ENCODE data around the gene QSOX2. TPM values are rescaled to one million over a fixed set of nuclear protein-coding genes. Genes with fewer than 3 reads are reported as not detected.

Gene QSOX2, protein sequence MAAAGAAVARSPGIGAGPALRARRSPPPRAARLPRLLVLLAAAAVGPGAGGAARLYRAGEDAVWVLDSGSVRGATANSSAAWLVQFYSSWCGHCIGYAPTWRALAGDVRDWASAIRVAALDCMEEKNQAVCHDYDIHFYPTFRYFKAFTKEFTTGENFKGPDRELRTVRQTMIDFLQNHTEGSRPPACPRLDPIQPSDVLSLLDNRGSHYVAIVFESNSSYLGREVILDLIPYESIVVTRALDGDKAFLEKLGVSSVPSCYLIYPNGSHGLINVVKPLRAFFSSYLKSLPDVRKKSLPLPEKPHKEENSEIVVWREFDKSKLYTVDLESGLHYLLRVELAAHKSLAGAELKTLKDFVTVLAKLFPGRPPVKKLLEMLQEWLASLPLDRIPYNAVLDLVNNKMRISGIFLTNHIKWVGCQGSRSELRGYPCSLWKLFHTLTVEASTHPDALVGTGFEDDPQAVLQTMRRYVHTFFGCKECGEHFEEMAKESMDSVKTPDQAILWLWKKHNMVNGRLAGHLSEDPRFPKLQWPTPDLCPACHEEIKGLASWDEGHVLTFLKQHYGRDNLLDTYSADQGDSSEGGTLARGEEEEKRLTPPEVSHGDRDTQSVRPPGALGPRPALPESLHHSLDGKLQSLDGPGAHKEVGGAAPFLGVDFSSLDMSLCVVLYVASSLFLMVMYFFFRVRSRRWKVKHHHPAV
- polyA plus RNA-seq (ENCODE audit: insufficient read length in 10 of 10): 10 to 100 TPM in 1 of 10 donors, 1 to 10 TPM in 9; 5.5 to 11.9 (median 8.0) TPM
- long read RNA-seq, donor 1: 0 reads
- long read RNA-seq, donor 2, full-length matches to known transcripts: 1 of 1 reads
- long read RNA-seq, donor 2, partial matches to known transcripts: 0 of 1 reads
- long read RNA-seq, donor 2, other reads (novel, unspliced or antisense): 0 of 1 reads
- long read RNA-seq, donor 3: 0 reads
- long read RNA-seq, donor 4: 0 reads
- long read RNA-seq, donor 5: 0 reads
- long read RNA-seq, donor 6: 0 reads
- long read RNA-seq, donor 7: 0 reads
- long read RNA-seq, donor 8, full-length matches to known transcripts: 2 of 2 reads
- long read RNA-seq, donor 8, partial matches to known transcripts: 0 of 2 reads
- long read RNA-seq, donor 8, other reads (novel, unspliced or antisense): 0 of 2 reads
- long read RNA-seq, donor 9: 0 reads

DNA sequence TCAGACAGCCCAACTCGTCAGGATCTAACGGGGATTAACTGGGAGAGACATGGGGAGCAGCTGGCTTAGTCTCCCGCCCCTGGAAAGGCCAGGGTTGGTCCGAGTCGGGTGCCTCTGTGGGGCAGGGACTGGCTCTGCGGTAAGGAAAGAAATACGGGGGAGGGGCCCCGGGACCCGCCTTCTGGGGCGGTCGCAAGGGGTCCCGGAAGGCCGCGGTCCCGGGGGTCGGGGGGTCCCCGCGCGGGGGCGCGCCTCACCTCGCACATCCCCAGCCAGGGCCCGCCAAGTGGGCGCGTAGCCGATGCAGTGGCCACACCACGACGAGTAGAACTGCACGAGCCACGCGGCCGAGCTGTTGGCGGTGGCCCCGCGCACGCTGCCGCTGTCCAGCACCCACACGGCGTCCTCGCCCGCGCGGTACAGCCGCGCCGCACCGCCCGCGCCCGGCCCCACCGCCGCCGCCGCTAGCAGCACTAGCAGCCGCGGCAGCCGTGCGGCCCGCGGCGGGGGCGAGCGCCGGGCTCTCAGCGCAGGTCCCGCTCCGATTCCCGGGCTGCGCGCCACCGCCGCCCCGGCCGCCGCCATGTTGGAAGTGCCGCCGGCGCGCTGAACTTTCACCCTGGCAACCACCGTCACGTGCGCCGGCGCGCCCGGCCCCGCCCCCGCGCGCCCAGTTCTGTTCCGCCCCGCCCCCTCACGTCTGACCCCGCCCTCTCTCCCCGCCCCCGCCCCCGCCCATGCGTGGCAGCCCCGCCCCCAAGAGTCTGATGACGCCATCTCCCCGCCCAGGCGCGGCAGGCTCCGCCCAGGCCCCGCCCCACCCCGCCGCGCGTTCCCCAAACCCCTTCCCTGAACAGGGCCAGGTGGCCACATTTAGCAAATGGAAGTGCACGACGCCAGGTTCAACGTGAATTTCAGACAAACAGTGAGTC lies at the start of gene QSOX2:
Gene QSOX2 (minus strand): TSS at position 594 of the 932 bp plus-strand sequence. CDS start 9 bp downstream, at position 585.
- peak; percentile 66 to 87 (median 86) for DNase-seq

DNA sequence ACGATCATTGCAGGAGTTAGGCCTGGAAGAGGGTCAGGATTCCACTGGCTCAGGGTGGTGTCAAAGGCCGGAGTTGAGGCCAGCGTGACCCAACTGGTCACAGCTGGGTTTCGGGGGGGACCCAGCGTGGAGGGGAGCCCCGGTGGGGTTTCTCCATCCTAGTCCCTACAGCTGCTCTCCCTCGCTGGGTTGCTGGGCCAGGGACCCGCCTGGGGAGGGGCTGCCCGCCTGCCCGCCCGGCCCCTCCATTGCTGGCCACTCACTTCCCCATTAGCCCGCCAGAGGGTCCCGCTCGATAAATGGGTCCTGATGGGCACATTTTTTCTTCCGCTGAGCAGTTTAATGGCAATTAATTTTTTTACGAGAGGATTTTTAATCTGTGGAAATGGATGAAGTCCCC lies 49.4 kb upstream of the QSOX2 start:
- no peak for DNase-seq

DNA sequence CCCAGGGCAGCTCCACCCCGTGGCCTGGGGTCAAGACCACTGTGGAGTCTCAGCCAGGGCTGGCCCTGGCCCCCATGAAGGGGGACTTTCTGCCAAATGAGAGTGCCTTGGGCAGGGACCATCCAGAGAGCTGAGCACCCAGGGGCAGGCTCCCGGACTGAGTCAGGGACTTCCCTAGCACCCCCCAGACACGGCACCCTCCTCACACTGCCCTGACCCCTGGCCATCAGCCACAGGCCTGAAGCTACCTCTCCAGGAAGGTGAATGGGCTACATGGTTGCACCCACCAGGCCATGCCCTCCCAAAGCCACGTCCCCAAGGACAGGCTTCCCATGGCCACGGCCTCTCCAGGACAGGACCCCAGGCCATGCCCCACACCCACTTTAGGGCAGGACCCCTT lies 48.8 kb upstream of the QSOX2 start:
- DNase-seq: no peak

DNA sequence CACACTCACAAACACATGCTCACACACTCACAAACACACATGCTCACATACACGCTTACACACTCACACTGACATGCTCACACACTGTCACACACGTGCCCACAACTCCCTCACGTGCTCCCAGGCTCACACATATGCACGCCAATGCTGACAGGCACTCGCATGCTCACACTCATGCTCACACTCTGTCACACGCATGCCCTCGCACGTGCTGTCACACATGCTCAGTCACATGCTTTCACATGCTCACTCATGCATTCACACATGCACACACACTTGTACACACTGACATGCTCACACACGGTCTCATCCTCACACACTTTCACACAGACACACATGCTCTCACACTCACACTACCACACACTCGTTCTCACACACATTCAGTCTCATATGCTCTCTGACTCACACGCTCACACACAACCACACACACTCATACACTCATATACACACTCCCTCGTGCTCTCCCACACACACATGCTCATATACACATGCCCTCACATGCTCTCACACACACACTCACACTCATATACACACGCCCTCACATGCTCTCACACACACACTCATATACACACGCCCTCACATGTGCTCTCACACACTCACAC lies 48.0 kb upstream of the QSOX2 start:
- no peak for DNase-seq

DNA sequence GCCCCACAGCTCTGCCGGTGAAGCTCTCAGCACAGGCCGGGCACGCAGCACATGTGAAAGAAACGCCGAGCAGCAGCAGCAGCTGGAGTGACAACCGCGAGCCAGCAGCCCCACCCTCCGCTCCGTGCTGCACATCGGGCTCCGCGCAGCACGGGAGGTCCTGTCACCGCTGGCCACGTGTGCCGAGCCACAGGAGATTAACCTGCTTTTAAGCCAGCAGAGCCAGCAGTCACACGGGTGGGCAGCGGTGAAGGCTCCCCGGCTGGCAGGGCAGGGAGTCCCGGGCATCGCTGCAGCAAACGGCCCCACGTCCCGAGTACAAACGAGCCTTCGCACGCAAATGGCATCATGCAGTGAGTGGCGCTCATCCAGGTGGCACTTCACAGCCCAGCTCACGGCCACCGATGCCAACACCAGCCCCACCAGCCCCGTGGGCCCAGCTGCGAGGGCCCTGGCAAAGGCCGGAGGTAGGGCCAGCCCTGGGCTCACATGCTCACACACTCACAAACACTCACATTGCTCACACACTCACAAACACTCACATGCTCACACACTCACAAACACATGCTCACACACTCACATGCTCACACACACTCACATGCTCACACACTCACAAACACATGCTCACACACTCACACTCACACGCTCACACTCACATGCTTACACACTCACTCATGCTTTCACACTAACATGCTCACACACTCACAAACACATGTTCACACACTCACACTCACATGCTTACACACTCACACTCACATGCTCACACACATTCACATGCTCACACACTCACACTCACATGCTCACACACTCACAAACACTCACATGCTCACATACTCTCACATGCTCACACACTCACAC lies 47.2 kb upstream of the QSOX2 start:
- peak in 1 of 3 donors; percentile 37 for DNase-seq

DNA sequence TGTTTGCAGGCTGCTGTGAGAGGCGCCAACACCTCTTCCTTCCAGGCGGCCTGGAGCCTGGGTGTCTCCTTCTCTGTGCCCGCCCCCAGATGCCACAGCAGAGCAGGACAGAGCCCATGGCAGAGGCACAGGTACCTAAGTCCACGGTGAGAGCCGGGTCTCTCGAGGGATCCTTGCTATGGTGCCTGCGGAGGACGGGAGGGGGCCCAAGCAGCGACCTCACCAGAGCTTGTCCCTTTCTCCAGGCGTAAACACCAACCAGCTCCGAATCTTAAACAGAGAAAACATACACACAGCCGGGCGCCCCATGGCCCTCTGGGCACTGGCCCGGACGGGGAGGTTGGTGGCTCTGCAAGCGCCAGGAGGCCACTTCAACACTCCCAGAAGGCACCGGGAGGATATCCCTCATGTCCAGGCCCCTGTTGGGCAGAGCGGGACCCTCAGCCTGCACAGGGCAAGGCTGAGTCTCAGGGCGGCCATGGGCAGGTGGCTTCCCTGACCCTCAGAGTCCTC lies 46.5 kb upstream of the QSOX2 start:
- DNase-seq: no peak

DNA sequence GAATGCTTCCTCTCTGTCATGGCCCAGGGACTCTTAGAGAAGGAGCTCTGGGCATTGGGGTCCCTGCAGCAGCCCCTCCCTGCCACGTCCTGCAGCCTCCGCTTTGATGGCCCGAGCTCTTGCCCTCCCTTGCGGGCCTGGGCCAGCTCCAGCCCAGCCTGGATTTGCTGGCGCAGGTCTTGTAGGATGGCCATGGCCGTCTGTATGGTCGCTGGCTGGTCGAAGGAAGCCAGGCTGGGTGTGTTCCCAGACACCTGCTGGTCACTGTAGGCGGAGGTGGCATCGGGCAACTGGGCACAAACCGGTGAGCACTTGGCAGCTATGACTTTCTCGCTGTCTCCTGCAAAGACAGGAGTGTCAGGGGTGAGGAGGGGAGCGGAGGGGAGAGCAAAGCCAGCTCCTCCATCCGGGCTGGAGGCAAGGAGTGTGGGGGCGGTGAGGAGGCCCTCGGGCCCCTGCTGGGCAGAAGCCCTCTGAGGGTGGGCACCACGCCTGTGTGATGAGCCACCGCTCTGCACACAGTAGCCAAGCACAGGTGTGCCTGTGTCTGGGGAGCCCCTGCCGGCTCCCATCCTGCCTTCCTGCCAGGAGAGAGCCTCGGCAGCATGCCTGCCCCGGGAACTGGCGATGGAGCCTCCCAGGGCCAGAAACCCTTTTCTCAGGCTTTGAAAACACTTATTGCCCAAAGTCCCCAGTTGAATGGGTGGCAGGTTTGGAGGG lies 45.9 kb upstream of the QSOX2 start:
- no peak for DNase-seq

DNA sequence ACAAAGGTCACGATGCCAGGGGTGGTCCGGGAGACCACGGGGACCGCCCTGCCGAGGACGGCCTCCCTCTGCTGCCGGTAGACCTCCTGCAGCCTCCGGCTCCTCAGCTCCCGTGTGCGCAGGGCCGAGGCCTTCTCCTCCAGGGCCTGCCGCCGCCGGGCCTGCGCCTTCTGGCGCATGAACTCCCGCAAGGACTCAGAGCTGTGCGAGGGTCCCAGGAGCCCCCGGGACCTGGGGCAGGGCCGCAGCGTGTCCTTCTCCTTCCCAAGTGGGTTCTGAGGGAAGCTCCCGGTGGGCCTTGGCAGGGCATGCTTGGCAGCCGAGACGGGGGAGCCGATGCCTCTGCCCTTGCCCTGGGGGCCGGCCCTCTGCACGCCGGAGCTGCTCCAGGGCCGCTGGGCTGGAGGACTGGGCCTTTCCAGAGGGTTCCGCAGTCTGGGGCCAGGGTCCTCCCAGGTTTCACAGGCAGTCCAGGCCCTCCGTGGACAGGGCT lies 44.9 kb upstream of the QSOX2 start:
- no peak for DNase-seq

DNA sequence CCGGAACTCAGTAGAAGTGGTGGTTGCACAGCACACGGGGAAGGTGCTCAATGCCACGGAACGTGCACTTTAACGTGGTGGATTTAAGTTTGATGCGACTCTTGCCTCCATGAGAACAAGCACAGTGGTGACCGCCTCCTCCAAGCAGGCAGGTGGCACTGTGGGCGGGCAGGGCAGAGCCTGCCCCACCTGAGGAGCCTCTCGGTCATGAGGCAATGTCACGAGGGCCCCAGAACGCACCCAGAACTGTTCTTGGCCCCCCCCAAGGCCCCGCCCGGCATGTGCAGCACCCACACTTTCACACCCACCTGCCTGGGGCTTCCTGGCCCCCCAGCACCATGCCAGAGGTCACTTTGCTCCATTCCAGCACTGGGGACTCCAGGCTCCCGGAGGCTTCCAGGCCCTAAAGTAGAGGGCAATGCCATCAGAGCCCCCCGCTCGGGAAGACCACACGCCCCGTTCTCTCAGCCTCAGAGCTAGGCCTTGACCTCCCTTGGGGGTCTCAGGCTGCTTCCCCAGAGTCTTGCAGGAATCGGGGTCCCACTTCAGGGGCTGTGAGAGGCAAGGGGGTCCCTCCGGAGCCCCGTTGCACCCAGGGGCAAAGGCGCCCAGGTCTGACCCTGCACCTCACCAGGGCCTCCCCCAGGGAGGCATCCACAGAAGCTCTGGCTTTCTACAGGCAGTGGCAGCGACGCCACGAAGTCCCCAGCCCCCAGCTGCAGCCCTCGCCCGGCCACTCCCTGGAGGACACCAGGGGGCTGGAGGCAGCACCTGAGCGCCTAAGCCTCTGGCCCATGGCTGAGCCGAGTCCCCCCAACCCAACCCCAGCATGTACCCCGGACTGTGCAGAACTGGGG lies 44.3 kb upstream of the QSOX2 start:
- no peak for DNase-seq

DNA sequence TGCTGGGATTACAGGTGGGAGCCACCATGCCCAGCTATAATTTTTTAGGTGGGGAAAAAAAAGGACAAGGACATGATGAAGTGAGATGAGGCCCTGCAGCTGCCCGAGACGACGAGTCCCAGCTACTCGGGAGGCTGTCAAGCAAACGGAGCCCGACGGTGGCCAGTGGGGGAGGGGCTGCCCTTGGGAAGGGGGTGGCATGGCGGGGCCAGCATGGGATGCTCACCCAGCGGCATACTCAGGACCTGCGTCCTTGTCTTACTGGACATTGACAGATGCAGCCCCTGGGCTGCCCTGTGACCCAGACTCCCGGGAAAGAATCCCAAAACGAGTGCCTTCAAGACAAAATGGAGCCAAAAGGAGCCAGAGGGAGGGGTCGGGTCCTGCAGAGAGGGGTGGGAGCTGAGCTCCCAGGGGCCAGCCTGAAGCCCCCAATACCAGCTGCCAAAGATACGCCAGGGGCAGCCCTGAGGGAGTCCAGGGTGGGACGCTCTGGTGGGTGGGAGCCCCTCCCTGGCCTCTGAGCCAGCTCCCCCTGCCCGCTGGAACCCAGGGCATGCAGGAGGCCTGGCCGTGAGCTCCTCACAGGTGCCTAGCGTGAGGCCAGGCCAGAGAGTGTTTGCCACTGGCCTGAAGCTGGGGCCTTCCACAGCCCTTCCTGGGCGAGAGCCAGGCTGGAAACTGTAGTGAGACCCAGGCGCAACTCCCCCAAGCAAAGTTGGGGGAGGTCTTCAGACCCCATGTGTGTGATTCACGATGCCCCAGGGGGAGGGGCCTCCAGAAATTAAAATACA lies 42.5 kb upstream of the QSOX2 start:
- no peak for DNase-seq

DNA sequence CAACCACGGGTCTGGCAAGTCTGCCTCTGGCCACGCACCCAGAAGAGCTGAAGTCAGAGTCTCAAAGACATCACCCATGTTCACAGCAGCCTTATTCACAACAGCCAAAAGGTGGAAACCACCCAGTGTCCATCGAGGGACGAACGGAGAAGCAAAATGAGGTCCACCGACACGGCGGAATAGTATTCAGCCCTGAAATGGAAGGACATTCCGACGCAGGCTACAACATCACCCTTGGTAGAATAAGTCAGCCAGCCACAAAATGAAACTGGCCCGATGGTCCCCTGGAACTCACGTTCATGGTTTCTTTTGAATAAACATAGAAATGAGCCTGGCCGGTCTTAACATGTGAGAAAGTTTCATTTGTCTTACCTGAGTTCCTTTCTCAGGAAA lies 41.4 kb upstream of the QSOX2 start:
- no peak for DNase-seq

DNA sequence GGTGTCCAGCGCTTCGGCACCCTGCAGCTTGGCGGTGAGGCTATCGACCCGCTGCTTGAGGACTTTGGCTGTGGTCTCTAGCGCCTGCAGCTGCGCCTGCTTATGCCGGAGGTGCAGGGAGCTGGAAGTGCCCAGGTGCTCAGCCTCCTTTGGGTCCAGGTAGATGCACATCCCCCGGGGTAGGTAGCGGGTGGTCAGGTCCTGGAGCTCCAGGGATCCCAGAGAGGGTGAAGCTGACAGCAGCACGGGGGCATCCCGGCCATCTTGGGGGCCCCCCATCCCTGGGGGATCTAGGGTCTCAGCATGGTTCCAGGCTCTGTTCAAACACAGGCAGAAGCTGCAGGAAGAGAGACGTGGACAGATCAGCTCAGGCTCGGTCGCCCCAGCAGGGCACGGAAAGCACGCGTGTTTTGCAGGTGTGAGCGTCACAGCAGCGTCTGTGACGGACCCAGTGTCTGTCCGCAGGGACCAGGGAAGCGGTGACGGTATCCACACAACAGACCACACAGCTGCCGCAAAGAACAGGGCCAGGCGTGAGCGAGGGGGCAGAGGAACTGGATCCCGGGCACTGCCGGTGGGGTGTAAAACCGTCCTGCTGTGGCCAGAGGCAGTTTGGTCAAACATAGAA lies 40.9 kb upstream of the QSOX2 start:
- DNase-seq: no peak

DNA sequence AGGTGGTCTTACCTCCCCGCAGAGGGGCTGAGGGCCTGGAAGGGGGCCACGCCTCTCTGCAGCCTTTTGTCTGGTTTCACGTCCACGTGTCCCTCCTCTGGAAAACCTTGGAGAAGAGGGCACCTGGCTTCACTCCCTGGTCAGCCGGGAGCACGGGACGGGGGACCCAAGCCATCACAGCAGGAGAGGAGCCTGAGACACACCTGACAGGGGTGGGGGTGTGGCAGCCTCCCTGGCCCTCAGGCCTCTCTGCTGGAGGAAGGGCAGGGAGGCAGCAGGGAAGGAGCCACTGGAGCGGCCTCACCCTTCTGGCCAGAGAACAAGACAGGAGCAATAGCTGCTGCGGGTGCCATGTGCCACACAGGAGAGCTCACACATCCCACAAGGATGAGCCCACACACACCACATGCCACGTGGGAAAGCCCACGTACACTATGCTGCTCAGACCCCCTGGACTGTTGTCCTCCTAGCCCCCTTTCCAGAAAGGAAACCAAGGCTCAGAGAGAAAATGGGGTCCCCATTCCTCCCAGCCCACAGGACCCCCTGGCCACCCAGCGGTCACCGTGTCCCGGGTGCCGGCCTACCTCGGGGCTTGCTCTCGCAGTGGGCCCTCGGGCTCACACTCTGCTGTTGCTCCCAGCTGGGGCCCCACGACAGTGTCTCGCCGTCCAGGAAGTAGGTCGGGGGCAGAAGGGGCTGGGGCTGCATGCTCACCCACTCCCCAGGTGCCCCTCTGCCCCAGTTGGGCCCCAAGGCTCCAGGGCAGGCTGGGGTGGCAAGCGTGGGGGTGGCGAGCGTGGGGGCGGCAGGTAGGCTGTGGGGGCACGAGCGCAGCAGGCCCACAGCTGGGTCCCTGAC lies 40.1 kb upstream of the QSOX2 start:
- no peak for DNase-seq

DNA sequence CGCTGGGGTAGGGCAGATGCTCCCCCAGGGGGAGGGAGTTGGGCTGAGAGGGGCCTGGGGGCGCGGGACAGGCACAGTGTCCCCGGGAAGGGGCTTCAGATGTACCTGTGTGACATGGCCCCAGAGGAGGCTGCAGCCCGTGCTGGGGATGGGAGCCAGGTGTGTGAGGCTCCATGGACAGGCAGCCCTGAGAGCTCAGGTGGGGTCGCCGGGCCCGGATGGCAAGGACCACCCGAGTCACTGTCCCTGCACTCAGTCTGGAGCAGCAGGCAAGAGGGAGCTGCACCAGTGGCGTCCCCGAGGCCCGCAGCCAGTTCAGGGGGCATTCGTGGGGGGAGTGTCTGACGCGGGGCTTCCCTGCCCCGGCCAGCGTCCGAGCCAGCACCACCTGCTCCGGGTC lies 39.3 kb upstream of the QSOX2 start:
- DNase-seq: no peak

DNA sequence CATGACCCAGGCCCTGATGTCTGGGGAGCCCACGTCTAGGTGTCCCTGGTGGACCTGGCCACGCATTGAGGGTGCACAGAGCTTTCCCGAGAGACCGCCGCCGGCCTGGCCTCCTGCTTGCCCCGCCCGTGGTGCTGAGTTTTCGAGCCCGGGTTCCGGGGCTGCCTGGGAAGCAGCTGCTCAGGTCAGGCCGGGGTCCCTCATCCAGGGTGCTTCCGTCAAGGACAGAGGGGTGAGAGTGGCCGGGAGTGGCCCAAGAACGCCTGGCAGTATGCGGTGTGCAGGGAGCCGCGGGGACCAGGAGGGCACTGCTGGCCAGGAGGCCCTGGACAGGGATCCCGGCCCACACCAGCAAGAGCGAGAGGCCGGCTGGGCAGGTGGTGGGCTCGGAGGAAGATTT lies 38.7 kb upstream of the QSOX2 start:
- no peak for DNase-seq

Data from muscle of back (tissue), 13 donors.